ENCODE measurements around the gene ZBTB7C. TPM values are rescaled to one million over a fixed set of nuclear protein-coding genes. Genes with fewer than 3 reads are reported as not detected.
A peak's percentile ranks its signal among the peaks of the same experiment; 100 is the strongest.

ZBTB7C gene
- total RNA-seq, 1 experiment from 2014 or later: 0.18 TPM

DNA sequence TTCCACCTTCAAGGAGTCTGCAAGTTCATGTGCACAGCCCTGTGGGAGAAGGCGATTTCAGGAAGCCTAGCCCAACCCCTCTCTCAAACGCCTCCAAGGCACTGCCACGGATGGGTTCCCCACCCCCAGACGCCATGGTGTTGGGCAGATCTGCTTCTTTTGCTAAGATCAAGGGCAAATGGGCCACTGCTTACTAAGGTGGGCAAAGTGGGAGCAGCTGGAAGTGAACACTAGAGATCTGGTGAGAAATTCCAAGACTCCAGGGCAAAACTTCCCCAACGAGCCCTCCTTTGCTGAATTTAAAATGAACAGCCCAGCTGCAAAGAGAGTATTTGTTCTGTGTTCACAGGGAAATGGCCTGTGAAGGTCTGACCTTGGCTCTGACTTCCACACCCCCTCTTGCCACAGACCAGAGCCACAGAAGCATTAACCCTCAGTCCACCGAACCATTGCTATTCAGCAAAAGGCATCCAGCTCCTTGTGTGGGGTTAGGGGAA lies 45.1 kb upstream of the ZBTB7C start:
- POLR2A ChIA-PET: no interaction called here
- no peak for DNase-seq
- TF ChIP-seq, protein P1, sequence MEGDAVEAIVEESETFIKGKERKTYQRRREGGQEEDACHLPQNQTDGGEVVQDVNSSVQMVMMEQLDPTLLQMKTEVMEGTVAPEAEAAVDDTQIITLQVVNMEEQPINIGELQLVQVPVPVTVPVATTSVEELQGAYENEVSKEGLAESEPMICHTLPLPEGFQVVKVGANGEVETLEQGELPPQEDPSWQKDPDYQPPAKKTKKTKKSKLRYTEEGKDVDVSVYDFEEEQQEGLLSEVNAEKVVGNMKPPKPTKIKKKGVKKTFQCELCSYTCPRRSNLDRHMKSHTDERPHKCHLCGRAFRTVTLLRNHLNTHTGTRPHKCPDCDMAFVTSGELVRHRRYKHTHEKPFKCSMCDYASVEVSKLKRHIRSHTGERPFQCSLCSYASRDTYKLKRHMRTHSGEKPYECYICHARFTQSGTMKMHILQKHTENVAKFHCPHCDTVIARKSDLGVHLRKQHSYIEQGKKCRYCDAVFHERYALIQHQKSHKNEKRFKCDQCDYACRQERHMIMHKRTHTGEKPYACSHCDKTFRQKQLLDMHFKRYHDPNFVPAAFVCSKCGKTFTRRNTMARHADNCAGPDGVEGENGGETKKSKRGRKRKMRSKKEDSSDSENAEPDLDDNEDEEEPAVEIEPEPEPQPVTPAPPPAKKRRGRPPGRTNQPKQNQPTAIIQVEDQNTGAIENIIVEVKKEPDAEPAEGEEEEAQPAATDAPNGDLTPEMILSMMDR (IDR thresholded peaks at IDR 0.05; ENCODE audit: insufficient read depth in 1 of 2, low read depth in 1 of 2, low read length in 1 of 2, severe bottlenecking in 1 of 2, unreplicated experiment in 1 of 2): no peak
- Mint-ChIP-seq H3K36me3 (ENCODE audit: insufficient read depth, unreplicated experiment) (no peaks in the 10 kb centered on the region), H3K4me3 (ENCODE audit: unreplicated experiment) (no peak overlapping the region), H3K27ac (ENCODE audit: unreplicated experiment) (no peak overlapping the region), H3K9me3 (ENCODE audit: unreplicated experiment) (no peaks in the 10 kb centered on the region), H3K4me1 (ENCODE audit: low read depth, unreplicated experiment) (no peaks in the 10 kb centered on the region), H3K27me3 (ENCODE audit: insufficient read depth, unreplicated experiment) (no peaks in the 10 kb centered on the region)
- no peaks in the 10 kb centered on the region for H3K36me3 ChIP-seq (ENCODE audit: control insufficient read depth, insufficient read depth, low read length)
- intact Hi-C loops (cut with micrococcal nuclease; ENCODE audit: unreplicated experiment): no loop called here
- BruUV-seq (replicated peaks): no TSS peak
- no peak overlapping the region for H3K4me3 ChIP-seq (ENCODE audit: low read depth, low read length)
- H3K9me3 ChIP-seq: no peaks in the 10 kb centered on the region
- H3K27me3 ChIP-seq (replicated peaks; ENCODE audit: control insufficient read depth, insufficient read depth, low read length): no peaks in the 10 kb centered on the region
- no peaks in the 10 kb centered on the region for H3K4me1 ChIP-seq
- CTCF ChIA-PET: no interaction called here

DNA sequence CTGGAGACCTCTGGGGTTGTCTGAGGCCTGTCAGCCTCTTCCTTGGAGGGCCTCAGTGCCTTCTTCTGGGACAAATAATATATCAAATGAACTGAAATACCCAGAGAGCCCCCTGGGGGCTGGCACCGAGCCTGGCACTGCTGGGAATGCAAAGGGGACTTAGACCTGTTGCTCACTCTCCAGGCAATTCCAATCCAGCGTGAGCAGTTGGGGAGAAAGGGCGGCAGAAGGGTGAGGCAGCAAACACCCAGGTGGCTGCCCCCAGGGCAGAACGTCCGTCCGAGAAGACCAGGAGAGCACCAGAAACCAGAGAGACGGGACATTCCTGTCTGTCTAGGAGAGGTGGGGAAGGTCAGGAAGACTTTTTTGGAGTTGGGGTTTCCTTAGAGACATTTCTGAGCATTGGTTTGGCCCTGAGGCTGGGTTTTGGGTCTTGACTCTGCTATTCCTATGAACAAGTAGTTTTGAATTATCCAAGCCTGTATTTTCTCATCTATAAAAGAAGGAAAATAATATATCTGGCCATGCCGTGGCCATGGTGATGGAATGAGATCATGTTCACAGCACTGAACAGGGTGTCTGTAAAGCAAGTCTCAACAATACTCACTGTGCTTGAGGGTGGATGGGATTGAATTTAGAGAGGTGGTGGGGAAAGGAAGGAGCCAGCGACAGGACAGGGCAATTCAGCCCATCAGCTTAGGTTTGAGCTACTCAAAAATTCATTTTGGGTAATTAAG lies 44.3 kb upstream of the ZBTB7C start:
- Histone ChIP-seq H3K4me3 (ENCODE audit: low read depth, low read length) (no peak overlapping the region), H3K9me3 (no peaks in the 10 kb centered on the region), H3K36me3 (ENCODE audit: control insufficient read depth, insufficient read depth, low read length) (no peaks in the 10 kb centered on the region), H3K4me1 (no peaks in the 10 kb centered on the region), H3K27me3 (replicated peaks; ENCODE audit: control insufficient read depth, insufficient read depth, low read length) (no peaks in the 10 kb centered on the region)
- intact Hi-C loops (cut with micrococcal nuclease; ENCODE audit: unreplicated experiment): no loop called here
- POLR2A ChIA-PET: no interaction called here
- H3K36me3 Mint-ChIP-seq (ENCODE audit: insufficient read depth, unreplicated experiment): no peaks in the 10 kb centered on the region
- TF ChIP-seq, protein P1 (IDR thresholded peaks at IDR 0.05; ENCODE audit: insufficient read depth in 1 of 2, low read depth in 1 of 2, low read length in 1 of 2, severe bottlenecking in 1 of 2, unreplicated experiment in 1 of 2): no peak
- peak in 1 of 2 experiments; percentile 41 for DNase-seq
- no peaks in the 10 kb centered on the region for H3K4me1 Mint-ChIP-seq (ENCODE audit: low read depth, unreplicated experiment)
- no peak overlapping the region for H3K4me3 Mint-ChIP-seq (ENCODE audit: unreplicated experiment)
- CTCF ChIA-PET: no interaction called here
- H3K9me3 Mint-ChIP-seq (ENCODE audit: unreplicated experiment): no peaks in the 10 kb centered on the region
- no TSS peak for BruUV-seq (replicated peaks)
- H3K27ac Mint-ChIP-seq (ENCODE audit: unreplicated experiment): no peak overlapping the region
- H3K27me3 Mint-ChIP-seq (ENCODE audit: insufficient read depth, unreplicated experiment): no peaks in the 10 kb centered on the region

DNA sequence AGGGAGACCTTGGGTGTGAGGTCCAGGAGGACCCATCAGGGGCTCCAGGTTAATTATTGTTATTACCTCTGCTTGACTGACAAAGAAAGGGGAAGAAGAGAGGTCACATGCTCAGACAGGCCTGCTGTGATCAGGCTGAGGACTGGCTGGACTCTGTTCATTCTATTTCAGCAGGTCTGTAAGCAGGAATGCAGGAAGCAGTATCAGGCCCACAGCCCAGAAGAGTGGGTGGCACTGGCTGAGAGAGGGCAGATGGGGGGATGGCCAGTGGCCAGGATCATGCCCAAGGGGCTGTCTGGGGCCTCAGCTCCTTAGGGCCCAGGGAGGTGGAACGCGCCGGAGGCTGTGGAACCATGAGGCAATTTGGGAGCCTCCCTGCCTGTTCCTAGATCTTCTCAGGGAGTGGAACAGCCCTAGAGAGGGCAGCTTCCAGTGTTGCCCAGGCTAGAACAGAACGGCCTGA lies 43.7 kb upstream of the ZBTB7C start:
- Histone ChIP-seq H3K4me3 (ENCODE audit: low read depth, low read length) (no peak overlapping the region), H3K9me3 (no peaks in the 10 kb centered on the region), H3K27me3 (replicated peaks; ENCODE audit: control insufficient read depth, insufficient read depth, low read length) (no peaks in the 10 kb centered on the region), H3K4me1 (no peaks in the 10 kb centered on the region), H3K36me3 (ENCODE audit: control insufficient read depth, insufficient read depth, low read length) (no peaks in the 10 kb centered on the region)
- ChIA-PET POLR2A (no interaction called here), CTCF (no interaction called here)
- DNase-seq: no peak
- Mint-ChIP-seq H3K4me3 (ENCODE audit: unreplicated experiment) (no peak overlapping the region), H3K4me1 (ENCODE audit: low read depth, unreplicated experiment) (no peaks in the 10 kb centered on the region), H3K9me3 (ENCODE audit: unreplicated experiment) (no peaks in the 10 kb centered on the region), H3K27ac (ENCODE audit: unreplicated experiment) (no peak overlapping the region), H3K36me3 (ENCODE audit: insufficient read depth, unreplicated experiment) (no peaks in the 10 kb centered on the region), H3K27me3 (ENCODE audit: insufficient read depth, unreplicated experiment) (no peaks in the 10 kb centered on the region)
- intact Hi-C loops (cut with micrococcal nuclease; ENCODE audit: unreplicated experiment): no loop called here
- TF ChIP-seq, protein P1 (IDR thresholded peaks at IDR 0.05; ENCODE audit: insufficient read depth in 1 of 2, low read depth in 1 of 2, low read length in 1 of 2, severe bottlenecking in 1 of 2, unreplicated experiment in 1 of 2): no peak
- no TSS peak for BruUV-seq (replicated peaks)
